HepG2 (cell line): ENCODE data around the gene GSTK1. TPM values are rescaled to one million over a fixed set of nuclear protein-coding genes. Genes with fewer than 3 reads are reported as not detected.

Experiments used
- CREM ChIP-seq, 2 experiments: sonication (generic) in 1 of 2; formaldehyde crosslinking in 1 of 2; IDR thresholded peaks; 2 replicates each; pipeline versions ENCODE4 v1.4.0 to v1.6.1; 2016 to 2020; ENCODE audit warnings: antibody characterized with exemption in 1 of 2, mild to moderate bottlenecking in 1 of 2, missing genetic modification reagents in 1 of 2
- GMEB1 ChIP-seq: sonication (generic); formaldehyde crosslinking; IDR thresholded peaks from 2 replicates; pipeline ENCODE4 v1.5.1; 2020; ENCODE audit warnings: missing genetic modification reagents, mild to moderate bottlenecking, borderline replicate concordance
- KLF13 ChIP-seq: sonication (generic); formaldehyde crosslinking; IDR thresholded peaks from 2 replicates; pipeline ENCODE4 v1.4.0; 2020; ENCODE audit warnings: mild to moderate bottlenecking, missing genetic modification reagents
- MIXL1 ChIP-seq: IDR thresholded peaks from 2 replicates; pipeline ENCODE4 v1.6.1; 2016
- NFE2L1 ChIP-seq: sonication (generic); formaldehyde crosslinking; IDR thresholded peaks from 2 replicates; pipeline ENCODE4 v1.4.0; 2020; ENCODE audit warnings: missing genetic modification reagents, mild to moderate bottlenecking, borderline replicate concordance
- PPARG ChIP-seq: conservative IDR thresholded peaks from 2 replicates; pipeline ENCODE4 v1.6.1; 2016; ENCODE audit warnings: missing biosample characterization, missing genetic modification reagents
- SETDB1 ChIP-seq: sonication (generic); formaldehyde crosslinking; IDR thresholded peaks from 2 replicates; pipeline ENCODE4 v1.5.1; 2020; ENCODE audit warnings: missing genetic modification reagents, mild to moderate bottlenecking, borderline replicate concordance
- SMAD3 ChIP-seq: sonication (generic); formaldehyde crosslinking; IDR thresholded peaks from 2 replicates; pipeline ENCODE4 v1.4.0; 2020; ENCODE audit warnings: missing genetic modification reagents
- STAT5B ChIP-seq: sonication (generic); formaldehyde crosslinking; IDR thresholded peaks from 2 replicates; pipeline ENCODE4 v1.4.0; 2020; ENCODE audit warnings: missing genetic modification reagents
- ZBTB8A ChIP-seq: sonication (generic); formaldehyde crosslinking; IDR thresholded peaks from 2 replicates; pipeline ENCODE4 v1.4.0; 2020; ENCODE audit warnings: mild to moderate bottlenecking, low read depth, missing genetic modification reagents, borderline replicate concordance
- ZNF253 ChIP-seq: sonication (generic); formaldehyde crosslinking; IDR thresholded peaks from 2 replicates; pipeline ENCODE4 v1.8.0; 2022; ENCODE audit warnings: mild to moderate bottlenecking, missing genetic modification reagents, borderline replicate concordance
- ZNF318 ChIP-seq: sonication (generic); formaldehyde crosslinking; IDR thresholded peaks from 2 replicates; pipeline ENCODE4 v1.4.0; 2020; ENCODE audit warnings: mild to moderate bottlenecking, missing genetic modification reagents
- ZNF34 ChIP-seq: sonication (generic); formaldehyde crosslinking; IDR thresholded peaks from 2 replicates; pipeline ENCODE4 v1.4.0; 2020; ENCODE audit warnings: mild to moderate bottlenecking, missing genetic modification reagents, borderline replicate concordance
- ZNF549 ChIP-seq: sonication (generic); formaldehyde crosslinking; IDR thresholded peaks from 2 replicates; pipeline ENCODE4 v1.5.0; 2020; ENCODE audit warnings: missing genetic modification reagents
- ZNF781 ChIP-seq: sonication (generic); formaldehyde crosslinking; IDR thresholded peaks from 2 replicates; pipeline ENCODE4 v1.5.1; 2020; ENCODE audit warnings: borderline replicate concordance, mild to moderate bottlenecking, missing genetic modification reagents; ENCODE audit errors: not compliant biosample characterization
- ZNF878 ChIP-seq: sonication (generic); formaldehyde crosslinking; IDR thresholded peaks from 2 replicates; pipeline ENCODE4 v1.8.1; 2023; ENCODE audit warnings: mild to moderate bottlenecking, missing genetic modification reagents, moderate library complexity
- ZSCAN9 ChIP-seq: IDR thresholded peaks from 2 replicates; pipeline ENCODE4 v1.6.1; 2016; ENCODE audit warnings: borderline replicate concordance
- polyA plus RNA-seq, 8 experiments: library from polyadenylated mRNA; depleted of rRNA in 3 of 8; stranded (reverse) in 7 of 8; unstranded in 1 of 8; fragments of >200 nt; fragmentation: Illumina TruSeq in 4 of 8; extraction: Trizol in 4 of 8; gene quantifications; 2 replicates each; pipeline versions ENCODE4 v1.2.1 to v1.2.3, GENCODE V29; 2011 to 2016; ENCODE audit warnings: low read depth in 4 of 8, missing spikeins in 1 of 8, mixed read lengths in 1 of 8; ENCODE audit not compliant: insufficient read depth in 1 of 8
- total RNA-seq, 5 experiments: library from RNA; depleted of rRNA; stranded (reverse); fragments of >200 nt; fragmentation: Illumina TruSeq; extraction: Trizol; gene quantifications; 2 replicates each; pipeline ENCODE4 v1.2.3, GENCODE V29; 2016; ENCODE audit warnings: low read depth in 1 of 5
- TF ChIP-seq, protein P1 (sequence below): IDR thresholded peaks from 2 replicates; pipeline ENCODE4 v1.6.1; 2016

Gene GSTK1
- total and polyA plus RNA-seq, 2 of the 13 experiments (the other 11 are each of a cell fraction or from before 2014, with no cell fraction given), result 64.6 to 92.1 TPM

DNA sequence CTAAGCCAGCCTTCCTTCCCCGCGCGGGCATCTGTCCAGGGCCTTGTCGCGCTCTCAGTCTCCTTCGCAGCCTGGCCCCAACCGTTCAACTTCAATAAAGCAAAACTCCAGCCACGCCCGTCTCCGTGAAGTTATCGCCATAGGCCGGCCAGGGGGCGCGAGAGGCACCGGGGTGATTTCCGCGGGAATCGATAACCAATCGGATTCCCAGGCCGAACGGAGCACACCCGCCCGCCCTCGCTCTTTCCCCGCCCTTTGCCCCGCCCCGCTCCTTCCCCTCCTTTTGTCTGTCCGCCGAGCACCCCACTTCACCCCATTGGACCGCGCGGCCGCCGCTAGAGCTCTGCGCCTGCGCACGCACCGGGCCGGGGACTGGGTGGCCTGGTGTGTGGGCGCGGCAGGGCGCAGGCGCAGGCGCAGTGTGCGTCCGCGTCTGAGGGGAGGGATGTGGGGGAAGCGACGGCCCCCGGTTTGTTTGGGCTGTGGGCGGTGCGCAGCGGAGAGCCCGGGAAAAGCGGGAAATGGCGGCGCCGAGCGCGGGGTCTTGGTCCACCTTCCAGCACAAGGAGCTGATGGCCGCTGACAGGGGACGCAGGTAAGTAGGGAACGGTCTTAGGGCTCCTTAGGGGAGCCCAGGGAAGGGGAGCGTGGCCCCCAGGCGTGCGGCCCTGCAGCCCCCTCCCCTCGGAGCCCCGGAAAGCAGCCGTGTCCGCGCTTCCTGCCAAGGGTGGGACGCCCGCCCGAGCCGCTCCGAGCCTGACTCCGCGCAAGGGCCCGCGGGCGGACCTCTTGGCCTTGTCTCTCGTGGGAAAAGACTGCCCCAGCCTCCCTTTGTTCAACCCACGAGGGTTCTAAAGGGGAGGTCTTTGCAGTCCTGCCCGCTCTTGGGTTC lies 24.9 kb downstream of the GSTK1 start, which contains the start of gene CASP2 (continued):
- TF ChIP-seq ZNF318 (no peak), KLF13 (CRISPR knock-in tag) (no peak), ZNF34 (CRISPR knock-in tag) (no peak), SETDB1 (CRISPR knock-in tag) (no peak), ZNF549 (CRISPR knock-in tag) (no peak), STAT5B (CRISPR knock-in tag) (no peak), ZSCAN9 (CRISPR knock-in tag) (no peak), PPARG (CRISPR knock-in tag) (0 out of 2 replicates have a peak, but pooled peaks have one; percentile 34), ZNF253 (no peak), ZBTB8A (CRISPR knock-in tag) (no peak), NFE2L1 (0 out of 2 replicates have a peak, but pooled peaks have one; percentile 52), ZNF781 (no peak), SMAD3 (CRISPR knock-in tag) (no peak), CREM (IDR thresholded peaks at IDR 0.05) (no peak), CREM (CRISPR knock-in tag; IDR thresholded peaks at IDR 0.05) (no peak), ZNF878 (CRISPR knock-in tag) (0 out of 2 replicates have a peak, but pooled peaks have one; percentile 15), GMEB1 (CRISPR knock-in tag) (peak; percentile 77; the same call in 1 of the 2 replicates), MIXL1 (CRISPR knock-in tag) (no peak)
- TF ChIP-seq, protein P1, sequence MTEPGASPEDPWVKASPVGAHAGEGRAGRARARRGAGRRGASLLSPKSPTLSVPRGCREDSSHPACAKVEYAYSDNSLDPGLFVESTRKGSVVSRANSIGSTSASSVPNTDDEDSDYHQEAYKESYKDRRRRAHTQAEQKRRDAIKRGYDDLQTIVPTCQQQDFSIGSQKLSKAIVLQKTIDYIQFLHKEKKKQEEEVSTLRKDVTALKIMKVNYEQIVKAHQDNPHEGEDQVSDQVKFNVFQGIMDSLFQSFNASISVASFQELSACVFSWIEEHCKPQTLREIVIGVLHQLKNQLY (CRISPR knock-in tag), result no peak; the same call in 1 of the 2 replicates
